PFSK-1 (cell line): ENCODE measurements around the gene CLEC16A.

ENCODE experiments used
- FOXP2 ChIP-seq: optimal IDR thresholded peaks from 2 replicates; pipeline ENCODE3; 2011; ENCODE audit warnings: borderline replicate concordance, control low read depth, inconsistent platforms; ENCODE audit not compliant: insufficient read depth; ENCODE audit errors: extremely low read length, extremely low read depth
- POLR2AphosphoS5 ChIP-seq: IDR thresholded peaks from 2 replicates; pipeline ENCODE4 v1.6.1; 2012; ENCODE audit warnings: low read depth, mild to moderate bottlenecking, control low read depth, low read length, moderate library complexity
- REST ChIP-seq, 2 experiments: IDR thresholded peaks; 2 replicates each; pipeline versions ENCODE4 v1.6.1 to v1.8.0; 2011 to 2012; ENCODE audit warnings: low read depth in 2 of 2, low read length in 2 of 2, control low read depth in 1 of 2, inconsistent platforms in 1 of 2, mild to moderate bottlenecking in 1 of 2, moderate library complexity in 1 of 2; ENCODE audit not compliant: insufficient read depth in 1 of 2
- SIN3A ChIP-seq: IDR thresholded peaks from 2 replicates; pipeline ENCODE4 v1.6.1; 2012; ENCODE audit warnings: mild to moderate bottlenecking, low read length, moderate library complexity, borderline replicate concordance; ENCODE audit not compliant: insufficient read depth
- TAF1 ChIP-seq: IDR thresholded peaks from 2 replicates; pipeline ENCODE4 v1.6.1; 2012; ENCODE audit warnings: low read length, control low read depth, borderline replicate concordance; ENCODE audit not compliant: insufficient read depth

Gene CLEC16A

DNA sequence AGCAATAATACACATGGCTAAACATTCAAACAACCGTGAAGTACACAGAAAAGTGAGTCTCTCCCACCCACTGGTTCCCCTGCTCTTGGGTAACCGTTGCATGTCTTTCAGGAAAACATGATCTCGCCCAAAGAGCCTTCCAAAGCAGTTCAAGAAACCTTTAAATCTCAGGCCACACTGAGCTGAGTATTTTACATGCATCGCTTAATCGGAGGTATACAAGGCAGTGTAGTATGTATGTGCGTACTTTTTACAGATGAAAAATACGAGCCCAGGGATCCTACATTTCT is 1.4 kb upstream of the CLEC16A start:
- TF ChIP-seq FOXP2 (no peak), SIN3A (no peak), POLR2AphosphoS5 (no peak), REST (IDR thresholded peaks at IDR 0.05; ENCODE audit: insufficient read depth in 1 of 2, low read depth in 2 of 2, low read length in 2 of 2) (no peak), TAF1 (no peak)

DNA sequence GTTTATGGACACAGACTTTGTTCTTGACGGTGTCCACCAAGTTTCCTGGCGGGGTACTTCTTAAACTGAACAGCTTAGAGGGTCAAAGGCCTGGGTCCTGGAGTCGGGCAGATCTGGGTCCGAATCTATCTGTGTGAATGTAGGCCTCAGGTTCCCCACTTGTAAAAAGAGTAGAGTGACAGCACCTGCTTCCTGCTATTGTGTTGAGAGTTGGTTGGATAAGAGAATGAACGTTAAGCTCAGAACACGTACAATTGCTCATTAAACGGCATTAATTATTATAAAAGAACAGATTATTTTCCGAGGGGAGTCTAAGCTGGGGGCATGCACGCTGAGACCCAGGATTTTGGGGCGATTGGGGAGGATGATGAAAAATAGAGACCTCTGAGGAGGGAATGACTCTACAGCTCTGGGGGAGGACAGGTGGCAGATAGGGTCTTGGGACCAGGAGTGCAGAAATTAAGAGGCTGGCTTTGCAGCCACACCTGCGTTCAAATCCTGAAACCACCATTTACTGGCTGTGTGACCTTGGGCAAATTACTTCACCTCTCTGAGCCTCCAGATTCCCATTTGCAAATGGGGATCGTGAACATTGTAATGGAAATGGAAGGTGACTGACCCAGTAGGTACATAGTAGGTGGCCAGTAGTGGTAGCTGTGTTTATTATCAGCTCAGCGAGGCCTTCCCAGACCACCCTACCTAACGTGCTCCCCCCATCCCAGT is 862 bp downstream of the CLEC16A start:
- TF ChIP-seq TAF1 = no peak

- TF ChIP-seq TAF1 (no peak), REST (IDR thresholded peaks at IDR 0.05; ENCODE audit: insufficient read depth in 1 of 2, low read depth in 2 of 2, low read length in 2 of 2) (no peak), FOXP2 (no peak), POLR2AphosphoS5 (no peak), SIN3A (no peak)
Observed at GRCh38 chr16:10946308-10946707, 1.9 kb downstream of the CLEC16A start.

GRCh38 chr16:10947211-10947787 is 2.9 kb downstream of the CLEC16A start:
- no peak for TF ChIP-seq FOXP2

- TF ChIP-seq POLR2AphosphoS5 = no peak
- no peak for TF ChIP-seq FOXP2
- no peak for TF ChIP-seq REST (IDR thresholded peaks at IDR 0.05; ENCODE audit: insufficient read depth in 1 of 2, low read depth in 2 of 2, low read length in 2 of 2)
- no peak for TF ChIP-seq TAF1
- no peak for TF ChIP-seq SIN3A
Observed at GRCh38 chr16:10949424-10949970, 5.1 kb downstream of the CLEC16A start.

GRCh38 chr16:10950393-10950792 is 6.0 kb downstream of the CLEC16A start:
- TF ChIP-seq SIN3A (no peak), POLR2AphosphoS5 (no peak), REST (IDR thresholded peaks at IDR 0.05; ENCODE audit: insufficient read depth in 1 of 2, low read depth in 2 of 2, low read length in 2 of 2) (no peak), TAF1 (no peak), FOXP2 (no peak)
